GM21390 (cell line): ENCODE results near the gene TTLL8.

Experiments
- ATAC-seq: cut with Tn5 transposase; IDR thresholded peaks from one replicate; pipeline ENCODE4 v1.9.1; 2021; ENCODE audit not compliant: unreplicated experiment

Gene TTLL8

GRCh38 chr22:50008151-50009040 is 49.7 kb downstream of the TTLL8 start:
- no peak for ATAC-seq

GRCh38 chr22:50007057-50007511 is 51.0 kb downstream of the TTLL8 start:
- ATAC-seq: no peak

GRCh38 chr22:50004918-50005317 is 53.2 kb downstream of the TTLL8 start:
- no peak for ATAC-seq

- ATAC-seq: no peak
These were observed 55.3 kb downstream of the TTLL8 start for GRCh38 chr22:50002791-50003190.

GRCh38 chr22:50001388-50002231 is 56.5 kb downstream of the TTLL8 start:
- ATAC-seq: no peak

- ATAC-seq: no peak
These were observed 57.3 kb downstream of the TTLL8 start for GRCh38 chr22:50000587-50001387.

- ATAC-seq: no peak
These were observed 58.0 kb downstream of the TTLL8 start for GRCh38 chr22:49999946-50000586.

- no peak for ATAC-seq
These were observed 58.8 kb downstream of the TTLL8 start for GRCh38 chr22:49999063-49999945.

GRCh38 chr22:49998718-49999062 is 59.4 kb downstream of the TTLL8 start:
- no peak for ATAC-seq

- no peak for ATAC-seq
These were observed 60.0 kb downstream of the TTLL8 start for GRCh38 chr22:49997932-49998717.

- ATAC-seq: no peak
These were observed 60.9 kb downstream of the TTLL8 start for GRCh38 chr22:49997251-49997599.

- no peak for ATAC-seq
These were observed 61.4 kb downstream of the TTLL8 start for GRCh38 chr22:49996518-49997250.

- no peak for ATAC-seq
These were observed 62.0 kb downstream of the TTLL8 start for GRCh38 chr22:49996119-49996517.

GRCh38 chr22:49995361-49996118 is 62.6 kb downstream of the TTLL8 start:
- ATAC-seq: no peak

GRCh38 chr22:49995041-49995360 is 63.1 kb downstream of the TTLL8 start:
- ATAC-seq: no peak

GRCh38 chr22:49994361-49995040 is 63.6 kb downstream of the TTLL8 start:
- no peak for ATAC-seq
